ENCODE data around the gene CALHM6.

GRCh38 chr6:116447496-116448011 is 13.6 kb upstream of the CALHM6 start:
- TF ChIP-seq CTCF (IDR thresholded peaks at IDR 0.05) (no peak), POLR2A (IDR thresholded peaks at IDR 0.05) (no peak)
